Measurements from ENCODE around the gene PRTFDC1. TPM values are rescaled to one million over a fixed set of nuclear protein-coding genes. Genes with fewer than 3 reads are reported as not detected.

The PRTFDC1 gene
- total and polyA plus RNA-seq, 2 donors from 2014 or later: 3.8 to 6.1 TPM

- intact Hi-C loops (cut with DNase I): no loop called here
- no peak for TF ChIP-seq CTCF (IDR thresholded peaks at IDR 0.05; ENCODE audit: borderline replicate concordance, extremely low read depth, insufficient read depth)
- DNase-seq: no peak
These were observed 28.8 kb upstream of the PRTFDC1 start for GRCh38 chr10:24981161-24981710.

GRCh38 chr10:24979685-24980084 lies 27.3 kb upstream of the PRTFDC1 start:
- no peak overlapping the region for H3K9ac ChIP-seq (ENCODE audit: low read length in 3 of 3)
- FAIRE-seq: no peak
- no peak for DNase-seq
- no peaks in the 10 kb centered on the region for H3K27me3 ChIP-seq (ENCODE audit: control insufficient read depth, insufficient read depth, low read length)
- H3K36me3 ChIP-seq (ENCODE audit: control insufficient read depth in 2 of 3, insufficient read depth in 3 of 3, low read length in 3 of 3): no peaks in the 10 kb centered on the region
- no peak overlapping the region for H3K27ac ChIP-seq (ENCODE audit: low read depth in 2 of 2, low read length in 2 of 2)
- no peaks in the 10 kb centered on the region for H3K9me3 ChIP-seq (ENCODE audit: control insufficient read depth in 2 of 3, insufficient read depth in 1 of 3, low read length in 3 of 3)
- TF ChIP-seq CTCF (IDR thresholded peaks at IDR 0.05; ENCODE audit: borderline replicate concordance, extremely low read depth, insufficient read depth): no peak
- no peak overlapping the region for H3K4me3 ChIP-seq (ENCODE audit: low read length in 3 of 3)
- H3K4me1 ChIP-seq (ENCODE audit: control insufficient read depth in 2 of 3, insufficient read depth in 2 of 3, low read depth in 1 of 3, low read length in 3 of 3): no peaks in the 10 kb centered on the region
- intact Hi-C loops (cut with DNase I): no loop called here

More at GRCh38 chr10:24981161-24981710, 28.8 kb upstream of the PRTFDC1 start:
- Histone ChIP-seq H3K27ac (ENCODE audit: low read depth in 2 of 2, low read length in 2 of 2) (no peak overlapping the region), H3K27me3 (ENCODE audit: control insufficient read depth, insufficient read depth, low read length) (no peaks in the 10 kb centered on the region), H3K4me3 (ENCODE audit: low read length in 3 of 3) (no peak overlapping the region), H3K9me3 (ENCODE audit: control insufficient read depth in 2 of 3, insufficient read depth in 1 of 3, low read length in 3 of 3) (no peaks in the 10 kb centered on the region), H3K36me3 (ENCODE audit: control insufficient read depth in 2 of 3, insufficient read depth in 3 of 3, low read length in 3 of 3) (no peaks in the 10 kb centered on the region), H3K9ac (ENCODE audit: low read length in 3 of 3) (no peak overlapping the region), H3K4me1 (ENCODE audit: control insufficient read depth in 2 of 3, insufficient read depth in 2 of 3, low read depth in 1 of 3, low read length in 3 of 3) (no peaks in the 10 kb centered on the region)
- no peak for FAIRE-seq

- no peaks in the 10 kb centered on the region for H3K4me1 ChIP-seq (ENCODE audit: control insufficient read depth in 2 of 3, insufficient read depth in 2 of 3, low read depth in 1 of 3, low read length in 3 of 3)
- H3K27ac ChIP-seq (ENCODE audit: low read depth in 2 of 2, low read length in 2 of 2): no peak overlapping the region
- DNase-seq (no peak), FAIRE-seq (no peak)
- no peak for TF ChIP-seq CTCF (IDR thresholded peaks at IDR 0.05; ENCODE audit: borderline replicate concordance, extremely low read depth, insufficient read depth)
- H3K27me3 ChIP-seq (ENCODE audit: control insufficient read depth, insufficient read depth, low read length): no peaks in the 10 kb centered on the region
- no peaks in the 10 kb centered on the region for H3K36me3 ChIP-seq (ENCODE audit: control insufficient read depth in 2 of 3, insufficient read depth in 3 of 3, low read length in 3 of 3)
- no peaks in the 10 kb centered on the region for H3K9me3 ChIP-seq (ENCODE audit: control insufficient read depth in 2 of 3, insufficient read depth in 1 of 3, low read length in 3 of 3)
- H3K4me3 ChIP-seq (ENCODE audit: low read length in 3 of 3): no peak overlapping the region
- intact Hi-C loops (cut with DNase I): no loop called here
- no peak overlapping the region for H3K9ac ChIP-seq (ENCODE audit: low read length in 3 of 3)
These were observed 22.6 kb upstream of the PRTFDC1 start for GRCh38 chr10:24974976-24975375.

GRCh38 chr10:24973163-24973562 lies 20.8 kb upstream of the PRTFDC1 start:
- H3K27ac ChIP-seq (ENCODE audit: low read depth in 2 of 2, low read length in 2 of 2): no peak overlapping the region
- H3K9me3 ChIP-seq (ENCODE audit: control insufficient read depth in 2 of 3, insufficient read depth in 1 of 3, low read length in 3 of 3): no peaks in the 10 kb centered on the region
- DNase-seq: no peak
- no peak overlapping the region for H3K9ac ChIP-seq (ENCODE audit: low read length in 3 of 3)
- no peak overlapping the region for H3K4me3 ChIP-seq (ENCODE audit: low read length in 3 of 3)
- no peaks in the 10 kb centered on the region for H3K4me1 ChIP-seq (ENCODE audit: control insufficient read depth in 2 of 3, insufficient read depth in 2 of 3, low read depth in 1 of 3, low read length in 3 of 3)
- no peaks in the 10 kb centered on the region for H3K36me3 ChIP-seq (ENCODE audit: control insufficient read depth in 2 of 3, insufficient read depth in 3 of 3, low read length in 3 of 3)
- no peaks in the 10 kb centered on the region for H3K27me3 ChIP-seq (ENCODE audit: control insufficient read depth, insufficient read depth, low read length)
- intact Hi-C loops (cut with DNase I): no loop called here
- no peak for TF ChIP-seq CTCF (IDR thresholded peaks at IDR 0.05; ENCODE audit: borderline replicate concordance, extremely low read depth, insufficient read depth)
- no peak for FAIRE-seq
